ENCODE measurements around the gene BBS9. TPM values are rescaled to one million over a fixed set of nuclear protein-coding genes. Genes with fewer than 3 reads are reported as not detected.

The BBS9 gene
- total RNA-seq, 2 donors from 2014 or later, result 9.3 to 10.9 TPM

GRCh38 chr7:33373195-33373594 is 243.8 kb downstream of the BBS9 start:
- Histone ChIP-seq H3K4me3 (no peak overlapping the region), H3K9me3 (no peaks in the 10 kb centered on the region), H3K4me1 (no peaks in the 10 kb centered on the region), H3K36me3 (no peaks in the 10 kb centered on the region), H3K27me3 (no peaks in the 10 kb centered on the region), H3K9ac (ENCODE audit: low read depth in 2 of 2, low read length in 2 of 2) (no peak overlapping the region), H3K27ac (no peak overlapping the region)
- no peak for DNase-seq
- TF ChIP-seq CTCF (IDR thresholded peaks at IDR 0.05), result no peak
- intact Hi-C loops (cut with DNase I), result no loop called here

- Histone ChIP-seq H3K9me3 (no peaks in the 10 kb centered on the region), H3K27ac (no peak overlapping the region), H3K4me3 (no peak overlapping the region), H3K9ac (ENCODE audit: low read depth in 2 of 2, low read length in 2 of 2) (no peak overlapping the region), H3K36me3 (no peaks in the 10 kb centered on the region), H3K27me3 (no peaks in the 10 kb centered on the region), H3K4me1 (no peaks in the 10 kb centered on the region)
- no peak for TF ChIP-seq CTCF (IDR thresholded peaks at IDR 0.05)
- DNase-seq, result no peak
- intact Hi-C loops (cut with DNase I), result no loop called here
Observed at GRCh38 chr7:33379891-33380525, 250.6 kb downstream of the BBS9 start.

- H3K27me3 ChIP-seq, result no peaks in the 10 kb centered on the region
- no peak for TF ChIP-seq CTCF (IDR thresholded peaks at IDR 0.05)
- intact Hi-C loops (cut with DNase I), result no loop called here
Observed at GRCh38 chr7:33388332-33388731, 259.0 kb downstream of the BBS9 start.

GRCh38 chr7:33392148-33392547 is 262.8 kb downstream of the BBS9 start:
- no peak for DNase-seq
- H3K9ac ChIP-seq (ENCODE audit: low read depth in 2 of 2, low read length in 2 of 2), result no peak overlapping the region
- intact Hi-C loops (cut with DNase I), result no loop called here
- H3K4me3 ChIP-seq, result no peak overlapping the region
- H3K9me3 ChIP-seq, result no peaks in the 10 kb centered on the region
- no peaks in the 10 kb centered on the region for H3K27me3 ChIP-seq
- H3K4me1 ChIP-seq, result no peaks in the 10 kb centered on the region
- TF ChIP-seq CTCF (IDR thresholded peaks at IDR 0.05), result no peak
- peaks cover 4% of the 10 kb centered on the region for H3K36me3 ChIP-seq
- H3K27ac ChIP-seq, result no peak overlapping the region

More at GRCh38 chr7:33388332-33388731, 259.0 kb downstream of the BBS9 start:
- no peak overlapping the region for H3K9ac ChIP-seq (ENCODE audit: low read depth in 2 of 2, low read length in 2 of 2)
- no peaks in the 10 kb centered on the region for H3K4me1 ChIP-seq
- H3K36me3 ChIP-seq, result no peaks in the 10 kb centered on the region
- H3K9me3 ChIP-seq, result no peaks in the 10 kb centered on the region
- H3K4me3 ChIP-seq, result no peak overlapping the region
- H3K27ac ChIP-seq, result no peak overlapping the region
- no peak for DNase-seq

GRCh38 chr7:33393770-33394169 is 264.4 kb downstream of the BBS9 start:
- H3K9me3 ChIP-seq, result no peaks in the 10 kb centered on the region
- no peaks in the 10 kb centered on the region for H3K27me3 ChIP-seq
- no peak overlapping the region for H3K9ac ChIP-seq (ENCODE audit: low read depth in 2 of 2, low read length in 2 of 2)
- TF ChIP-seq CTCF (IDR thresholded peaks at IDR 0.05), result no peak
- peaks cover 4% of the 10 kb centered on the region for H3K36me3 ChIP-seq
- H3K4me3 ChIP-seq, result no peak overlapping the region
- intact Hi-C loops (cut with DNase I), result no loop called here
- no peaks in the 10 kb centered on the region for H3K4me1 ChIP-seq
- H3K27ac ChIP-seq, result no peak overlapping the region
- DNase-seq, result no peak

Measured in colonic mucosa (tissue), 4 donors.